Left ventricle myocardium inferior (tissue), 1 donor: ENCODE data around the gene PAM. TPM values are rescaled to one million over a fixed set of nuclear protein-coding genes. Genes with fewer than 3 reads are reported as not detected.

Source experiments
- DNase-seq: peaks from one replicate; pipeline ENCODE4 v3.0.0-alpha.2; 2020
- H3K27ac ChIP-seq: fragments of 200-600 bp; replicated peaks from 2 replicates; pipeline ENCODE4 v1.8.0; 2021
- H3K27me3 ChIP-seq: fragments of 200-600 bp; 2 replicates; pipeline ENCODE4 v1.8.0; 2021; ENCODE audit warnings: low read depth
- H3K36me3 ChIP-seq: fragments of 200-600 bp; 2 replicates; pipeline ENCODE4 v1.8.0; 2021
- H3K4me1 ChIP-seq: fragments of 200-600 bp; 2 replicates; pipeline ENCODE4 v1.8.0; 2021
- H3K4me3 ChIP-seq: fragments of 200-600 bp; 2 replicates; pipeline ENCODE4 v1.8.0; 2021; ENCODE audit warnings: mild to moderate bottlenecking, moderate library complexity
- H3K9me3 ChIP-seq: fragments of 200-600 bp; replicated peaks from 2 replicates; pipeline ENCODE4 v1.8.0; 2021
- CTCF ChIP-seq: fragments of 200-600 bp; IDR thresholded peaks from 2 replicates; pipeline ENCODE4 v1.8.0; 2021; ENCODE audit warnings: antibody characterized with exemption, mild to moderate bottlenecking, borderline replicate concordance
- intact Hi-C: fragments of 100-400 bp; cut with micrococcal nuclease; formaldehyde crosslinking; loops from one replicate; pipeline ENCODE4 v1.11.0; 2022
- total RNA-seq: library from RNA; stranded (reverse); fragmentation: NEBNext Ultra II Directional; extraction: Animal tissue kit (Norgen Biotek cat#: 25700); gene quantifications from one replicate; pipeline ENCODE4 v1.2.1, GENCODE V29; 2021
- donor health status: DM: no; HTN: yes; CAD: no; lungs with severe emphysema.

The PAM gene
- total RNA-seq, 1 donor from 2014 or later = 1,051 TPM

GRCh38 chr5:102796009-102796408 lies 40.9 kb downstream of the PAM start:
- TF ChIP-seq CTCF = no peak
- H3K27ac ChIP-seq = peak overlapping the region; percentile 65
- no peaks in the 10 kb centered on the region for H3K9me3 ChIP-seq
- H3K4me1 ChIP-seq = peaks cover 83% of the 10 kb centered on the region
- no peaks in the 10 kb centered on the region for H3K27me3 ChIP-seq
- no peaks in the 10 kb centered on the region for H3K36me3 ChIP-seq
- no peak for DNase-seq
- intact Hi-C loops = no loop called here
- peak overlapping the region; percentile 47 for H3K4me3 ChIP-seq

GRCh38 chr5:102796498-102796897 lies 41.4 kb downstream of the PAM start:
- H3K27ac ChIP-seq = peak overlapping the region; percentile 65
- intact Hi-C loops = no loop called here

GRCh38 chr5:102797322-102797884 lies 42.3 kb downstream of the PAM start:
- no peaks in the 10 kb centered on the region for H3K9me3 ChIP-seq
- intact Hi-C loops = no loop called here
- H3K36me3 ChIP-seq = no peaks in the 10 kb centered on the region
- peak overlapping the region; percentile 65 for H3K27ac ChIP-seq
- no peak for DNase-seq
- no peak overlapping the region for H3K4me3 ChIP-seq
- peaks cover 78% of the 10 kb centered on the region for H3K4me1 ChIP-seq
- no peaks in the 10 kb centered on the region for H3K27me3 ChIP-seq
- TF ChIP-seq CTCF = no peak

More at GRCh38 chr5:102796498-102796897, 41.4 kb downstream of the PAM start:
- Histone ChIP-seq H3K27me3 (no peaks in the 10 kb centered on the region), H3K4me1 (peaks cover 83% of the 10 kb centered on the region), H3K4me3 (peak overlapping the region; percentile 5), H3K36me3 (no peaks in the 10 kb centered on the region), H3K9me3 (no peaks in the 10 kb centered on the region)
- no peak for DNase-seq
- no peak for TF ChIP-seq CTCF

GRCh38 chr5:102798104-102798785 lies 43.1 kb downstream of the PAM start:
- H3K27ac ChIP-seq = peak overlapping the region; percentile 65
- H3K4me3 ChIP-seq = no peak overlapping the region
- no peak for TF ChIP-seq CTCF
- H3K36me3 ChIP-seq = no peaks in the 10 kb centered on the region
- H3K4me1 ChIP-seq = peaks cover 79% of the 10 kb centered on the region
- H3K27me3 ChIP-seq = no peaks in the 10 kb centered on the region
- DNase-seq = no peak
- H3K9me3 ChIP-seq = no peaks in the 10 kb centered on the region
- intact Hi-C loops = no loop called here

- DNase-seq = no peak
- TF ChIP-seq CTCF = no peak
- peaks cover 77% of the 10 kb centered on the region for H3K4me1 ChIP-seq
- H3K9me3 ChIP-seq = no peaks in the 10 kb centered on the region
- peak overlapping the region; percentile 65 for H3K27ac ChIP-seq
- H3K36me3 ChIP-seq = no peaks in the 10 kb centered on the region
- H3K27me3 ChIP-seq = no peaks in the 10 kb centered on the region
- no peak overlapping the region for H3K4me3 ChIP-seq
- intact Hi-C loops = no loop called here
Measured at GRCh38 chr5:102799017-102799416, 43.9 kb downstream of the PAM start.
